MM.1S (cell line): ENCODE measurements around the gene ENKUR.
"Not testable (repeated sequence)": the region's sequence is repeated elsewhere in the genome, so short reads cannot be mapped to it uniquely, and the experiment has no call there.

Source experiments
- DNase-seq: peaks from one replicate; pipeline ENCODE4 v3.0.0-alpha.2; 2015
- H2AFZ ChIP-seq: fragments of 300-600 bp; sonication (generic); 2 replicates; pipeline ENCODE4 v1.6.0; 2016; ENCODE audit warnings: antibody characterized with exemption, low read length
- H3F3A ChIP-seq: fragments of 300-600 bp; sonication (generic); 2 replicates; pipeline ENCODE4 v1.6.1; 2016; ENCODE audit warnings: mild to moderate bottlenecking, antibody characterized with exemption, low read length, moderate library complexity, mixed read lengths; ENCODE audit not compliant: insufficient read depth
- H3K27ac ChIP-seq: fragments of 300-600 bp; sonication (generic); 2 replicates; pipeline ENCODE4 v1.5.1; 2016; ENCODE audit warnings: mild to moderate bottlenecking, low read length
- H3K27me3 ChIP-seq: fragments of 300-600 bp; sonication (generic); replicated peaks from 2 replicates; pipeline ENCODE4 v1.6.0; 2016; ENCODE audit warnings: low read length; ENCODE audit not compliant: insufficient read depth
- H3K36me3 ChIP-seq: fragments of 300-600 bp; sonication (generic); replicated peaks from 2 replicates; pipeline ENCODE4 v1.6.1; 2016; ENCODE audit warnings: mild to moderate bottlenecking, low read length, mixed read lengths; ENCODE audit not compliant: insufficient read depth
- H3K4me1 ChIP-seq: fragments of 300-600 bp; sonication (generic); 2 replicates; pipeline ENCODE4 v1.6.1; 2016; ENCODE audit warnings: low read length, mixed read lengths
- H3K4me2 ChIP-seq: fragments of 300-600 bp; sonication (generic); 2 replicates; pipeline ENCODE4 v1.6.0; 2016; ENCODE audit warnings: low read depth, low read length
- H3K4me3 ChIP-seq: fragments of 300-600 bp; sonication (generic); 2 replicates; pipeline ENCODE4 v1.5.1; 2016; ENCODE audit warnings: low read length, mixed read lengths
- H3K79me2 ChIP-seq: fragments of 300-600 bp; sonication (generic); 2 replicates; pipeline ENCODE4 v1.6.1; 2016; ENCODE audit warnings: mixed run types, low read length, mixed read lengths
- H3K9ac ChIP-seq: fragments of 300-600 bp; sonication (generic); 2 replicates; pipeline ENCODE4 v1.6.1; 2016; ENCODE audit warnings: low read length, mixed read lengths
- H3K9me2 ChIP-seq: fragments of 300-600 bp; sonication (generic); replicated peaks from 2 replicates; pipeline ENCODE4 v1.6.1; 2016; ENCODE audit warnings: mild to moderate bottlenecking, low read length, mixed read lengths; ENCODE audit not compliant: insufficient read depth
- H3K9me3 ChIP-seq: fragments of 300-600 bp; sonication (generic); replicated peaks from 2 replicates; pipeline ENCODE4 v1.6.1; 2016; ENCODE audit warnings: mild to moderate bottlenecking, low read length, mixed read lengths; ENCODE audit not compliant: insufficient read depth
- H4K20me1 ChIP-seq: fragments of 300-600 bp; sonication (generic); 2 replicates; pipeline ENCODE4 v1.6.1; 2016; ENCODE audit warnings: mild to moderate bottlenecking, low read length, moderate library complexity, mixed read lengths; ENCODE audit not compliant: insufficient read depth
- EZH2 ChIP-seq: fragments of 300-600 bp; sonication (generic); optimal IDR thresholded peaks from 2 replicates; pipeline ENCODE3; 2017; ENCODE audit warnings: low read depth, mild to moderate bottlenecking, antibody characterized with exemption, low read length, mixed read lengths
- EZH2phosphoT487 ChIP-seq: fragments of 300-600 bp; sonication (generic); IDR thresholded peaks from 2 replicates; pipeline ENCODE4 v1.6.1; 2018; ENCODE audit warnings: antibody characterized with exemption, low read length
- TF ChIP-seq, protein P1 (sequence below): fragments of 300-600 bp; sonication (generic); IDR thresholded peaks from 2 replicates; pipeline ENCODE4 v1.5.1; 2016; ENCODE audit warnings: antibody characterized with exemption, low read length, mixed read lengths

ENKUR gene

DNA sequence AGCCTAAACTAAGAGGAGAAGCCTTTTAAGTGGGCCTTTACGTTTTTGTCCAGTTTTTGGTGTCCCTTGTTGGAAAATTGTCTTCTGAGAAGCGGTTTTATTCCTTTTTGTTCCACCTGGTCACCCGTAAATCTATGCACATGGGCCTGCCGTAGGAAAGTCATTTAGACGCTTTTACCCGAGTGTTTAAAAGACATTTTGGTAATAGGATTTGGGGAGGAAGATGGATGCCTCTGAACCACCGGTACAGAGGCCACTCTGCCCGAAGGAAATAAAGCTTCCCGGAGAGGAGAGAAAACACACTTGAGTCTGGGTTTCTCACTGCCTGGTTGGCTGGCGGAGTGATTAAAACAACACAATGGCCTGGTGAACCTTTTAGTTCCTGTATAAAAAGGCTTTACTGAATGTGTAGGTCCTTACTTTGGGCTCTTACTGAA lies 1.2 kb upstream of the ENKUR start:
- Histone ChIP-seq H3K27me3 (no peaks in the 10 kb centered on the region), H3K9me3 (no peaks in the 10 kb centered on the region), H3K4me1 (0 out of 2 replicates have a peak, but pooled peaks cover 9% of the 10 kb centered on the region), H3F3A (peaks cover 16% of the 10 kb centered on the region; the same call in 1 of the 2 replicates), H3K4me2 (peak overlapping the region; percentile 75), H3K36me3 (no peaks in the 10 kb centered on the region), H2AFZ (peak overlapping the region; percentile 69), H3K9me2 (no peaks in the 10 kb centered on the region), H3K79me2 (no peaks in the 10 kb centered on the region), H4K20me1 (no peaks in the 10 kb centered on the region), H3K27ac (peak overlapping the region; percentile 92; the same call in 1 of the 2 replicates), H3K4me3 (peak overlapping the region; percentile 83), H3K9ac (peak overlapping the region; percentile 91)
- TF ChIP-seq, protein P1, sequence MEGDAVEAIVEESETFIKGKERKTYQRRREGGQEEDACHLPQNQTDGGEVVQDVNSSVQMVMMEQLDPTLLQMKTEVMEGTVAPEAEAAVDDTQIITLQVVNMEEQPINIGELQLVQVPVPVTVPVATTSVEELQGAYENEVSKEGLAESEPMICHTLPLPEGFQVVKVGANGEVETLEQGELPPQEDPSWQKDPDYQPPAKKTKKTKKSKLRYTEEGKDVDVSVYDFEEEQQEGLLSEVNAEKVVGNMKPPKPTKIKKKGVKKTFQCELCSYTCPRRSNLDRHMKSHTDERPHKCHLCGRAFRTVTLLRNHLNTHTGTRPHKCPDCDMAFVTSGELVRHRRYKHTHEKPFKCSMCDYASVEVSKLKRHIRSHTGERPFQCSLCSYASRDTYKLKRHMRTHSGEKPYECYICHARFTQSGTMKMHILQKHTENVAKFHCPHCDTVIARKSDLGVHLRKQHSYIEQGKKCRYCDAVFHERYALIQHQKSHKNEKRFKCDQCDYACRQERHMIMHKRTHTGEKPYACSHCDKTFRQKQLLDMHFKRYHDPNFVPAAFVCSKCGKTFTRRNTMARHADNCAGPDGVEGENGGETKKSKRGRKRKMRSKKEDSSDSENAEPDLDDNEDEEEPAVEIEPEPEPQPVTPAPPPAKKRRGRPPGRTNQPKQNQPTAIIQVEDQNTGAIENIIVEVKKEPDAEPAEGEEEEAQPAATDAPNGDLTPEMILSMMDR: no peak
- TF ChIP-seq EZH2 (no peak), EZH2phosphoT487 (no peak)
- DNase-seq: no peak

DNA sequence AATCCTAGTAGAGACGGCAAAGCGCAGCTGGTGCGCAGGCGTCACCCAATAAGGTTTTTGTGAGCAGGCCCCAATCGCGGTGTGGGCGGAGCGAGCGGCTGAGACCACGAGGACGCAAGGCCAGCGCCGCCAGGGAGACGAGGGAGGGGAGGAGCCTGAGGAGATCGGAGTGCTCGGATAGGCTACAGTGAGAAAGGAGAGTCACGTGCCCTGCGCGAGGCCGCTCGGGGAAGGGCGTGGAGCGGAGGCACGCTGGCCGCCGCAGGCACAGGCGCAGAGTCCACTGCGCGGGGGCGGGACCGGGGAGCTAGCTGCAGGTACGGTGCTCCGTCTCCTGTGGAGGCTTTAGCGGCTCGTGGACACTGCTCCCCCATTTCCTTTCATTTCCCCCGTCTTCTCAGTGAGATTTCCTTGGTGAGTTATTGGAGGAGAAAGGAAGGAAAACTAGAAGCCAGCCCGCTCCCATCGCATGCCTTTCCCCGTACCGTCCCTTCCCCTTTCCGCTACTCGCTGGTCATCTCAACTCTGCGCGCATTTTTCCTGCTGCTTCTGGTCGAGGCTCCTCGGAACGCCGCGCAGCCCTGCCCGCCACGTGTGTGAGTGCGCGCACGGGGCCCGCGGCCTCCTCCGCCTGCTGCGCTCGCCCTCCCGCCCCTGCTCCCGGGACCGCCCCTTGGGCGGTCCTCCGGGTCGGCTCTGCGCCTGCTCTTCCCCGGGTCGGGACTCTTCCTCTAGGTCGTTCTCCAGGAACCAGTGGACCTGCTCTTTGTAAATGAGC lies 607 bp upstream of the ENKUR start, which contains the start of gene THNSL1:
Gene THNSL1 (plus strand): TSS at position 237 of the 778 bp plus-strand sequence. CDS start 6,612 bp downstream, outside the sequence.
- Histone ChIP-seq H3K79me2 (no peaks in the 10 kb centered on the region), H3K27ac (peak within 1 kb of the TSS; percentile 92), H3F3A (peaks cover 16% of the 10 kb centered on the region; the same call in 1 of the 2 replicates), H3K4me2 (peak within 1 kb of the TSS; percentile 93), H3K4me3 (peak within 1 kb of the TSS; percentile 83), H3K9me2 (no peaks in the 10 kb centered on the region), H3K9me3 (no peaks in the 10 kb centered on the region), H3K36me3 (no peaks in the 10 kb centered on the region), H3K27me3 (no peaks in the 10 kb centered on the region), H2AFZ (peak within 1 kb of the TSS; percentile 69), H4K20me1 (no peaks in the 10 kb centered on the region), H3K9ac (peak within 1 kb of the TSS; percentile 91), H3K4me1 (0 out of 2 replicates have a peak, but pooled peaks cover 9% of the 10 kb centered on the region)
- DNase-seq: peak; percentile 99
- TF ChIP-seq EZH2phosphoT487 (no peak), EZH2 (no peak)
- TF ChIP-seq, protein P1: no peak

- no peak overlapping the region for H3K4me3 ChIP-seq
- no peaks in the 10 kb centered on the region for H3K9me3 ChIP-seq
- H3K4me1 ChIP-seq: 0 out of 2 replicates have a peak, but pooled peaks cover 9% of the 10 kb centered on the region
- H3K4me2 ChIP-seq: no peak overlapping the region
- no peak overlapping the region for H3K27ac ChIP-seq
- H4K20me1 ChIP-seq: no peaks in the 10 kb centered on the region
- TF ChIP-seq, protein P1: no peak
- TF ChIP-seq EZH2 (no peak), EZH2phosphoT487 (no peak)
- H3K79me2 ChIP-seq: no peaks in the 10 kb centered on the region
- no peak for DNase-seq
- no peaks in the 10 kb centered on the region for H3K9me2 ChIP-seq
- no peaks in the 10 kb centered on the region for H3K27me3 ChIP-seq
- no peaks in the 10 kb centered on the region for H3K36me3 ChIP-seq
- H3K9ac ChIP-seq: no peak overlapping the region
- H2AFZ ChIP-seq: no peak overlapping the region
- H3F3A ChIP-seq: peaks cover 16% of the 10 kb centered on the region; the same call in 1 of the 2 replicates
These were observed 1.4 kb downstream of the ENKUR start for GRCh38 chr10:25014579-25014978.

- H4K20me1 ChIP-seq, H3K4me2 ChIP-seq, H3K9me2 ChIP-seq, H3K9ac ChIP-seq, H2AFZ ChIP-seq, H3K36me3 ChIP-seq, H3K27ac ChIP-seq, H3K27me3 ChIP-seq, H3K4me1 ChIP-seq, H3K9me3 ChIP-seq, H3K79me2 ChIP-seq, DNase-seq, H3F3A ChIP-seq, H3K4me3 ChIP-seq: not testable (repeated sequence)
These were observed 4.4 kb downstream of the ENKUR start for GRCh38 chr10:25011591-25011990.
